22Rv1 (cell line): ENCODE results near the gene SERPINB12.

ENCODE experiments used
- H3K27ac ChIP-seq: fragments of 450-650 bp; 2 replicates; pipeline ENCODE4 v1.5.1; 2017
- CTCF ChIP-seq: fragments of 450-650 bp; IDR thresholded peaks from 2 replicates; pipeline ENCODE4 v1.5.1; 2017; ENCODE audit warnings: mild to moderate bottlenecking
- ZFX ChIP-seq: fragments of 450-650 bp; IDR thresholded peaks from 2 replicates; pipeline ENCODE4 v1.6.1; 2017; ENCODE audit warnings: antibody characterized with exemption, borderline replicate concordance

The SERPINB12 gene

GRCh38 chr18:63603355-63603754 is 61.2 kb downstream of the SERPINB12 start:
- H3K27ac ChIP-seq: no peak overlapping the region
- TF ChIP-seq CTCF (no peak), ZFX (no peak)

GRCh38 chr18:63603772-63604171 is 61.6 kb downstream of the SERPINB12 start:
- TF ChIP-seq CTCF: no peak
- TF ChIP-seq ZFX: no peak
- H3K27ac ChIP-seq: no peak overlapping the region

GRCh38 chr18:63604791-63605567 is 62.8 kb downstream of the SERPINB12 start:
- H3K27ac ChIP-seq: no peak overlapping the region
- no peak for TF ChIP-seq ZFX

- TF ChIP-seq CTCF (no peak), ZFX (no peak)
- no peak overlapping the region for H3K27ac ChIP-seq
These were observed 64.4 kb downstream of the SERPINB12 start for GRCh38 chr18:63606526-63606925.

GRCh38 chr18:63613420-63613819 is 71.3 kb downstream of the SERPINB12 start:
- no peak overlapping the region for H3K27ac ChIP-seq
- no peak for TF ChIP-seq CTCF
- no peak for TF ChIP-seq ZFX

- TF ChIP-seq CTCF (no peak), ZFX (no peak)
- no peak overlapping the region for H3K27ac ChIP-seq
These were observed 75.1 kb downstream of the SERPINB12 start for GRCh38 chr18:63617049-63617914.

- TF ChIP-seq ZFX (no peak), CTCF (no peak)
These were observed 75.7 kb downstream of the SERPINB12 start for GRCh38 chr18:63617915-63618234.

More at GRCh38 chr18:63617915-63618234, 75.7 kb downstream of the SERPINB12 start:
- no peak overlapping the region for H3K27ac ChIP-seq
